ENCODE results near the gene B3GLCT. TPM values are rescaled to one million over a fixed set of nuclear protein-coding genes. Genes with fewer than 3 reads are reported as not detected.

B3GLCT gene
- total and polyA plus RNA-seq, 2 experiments from 2014 or later = 14.9 to 18.3 TPM

- Histone ChIP-seq H3K27ac (no peak overlapping the region), H3K4me3 (no peak overlapping the region), H3K9me2 (ENCODE audit: insufficient read depth) (no peaks in the 10 kb centered on the region), H3F3A (ENCODE audit: insufficient read depth) (no peaks in the 10 kb centered on the region), H3K79me2 (ENCODE audit: insufficient read depth) (no peaks in the 10 kb centered on the region), H3K36me3 (ENCODE audit: low read depth) (no peaks in the 10 kb centered on the region), H3K27me3 (replicated peaks; ENCODE audit: insufficient read depth) (no peaks in the 10 kb centered on the region), H3K4me2 (ENCODE audit: unreplicated experiment) (no peak overlapping the region), H3K4me1 (ENCODE audit: insufficient read depth) (no peaks in the 10 kb centered on the region), H3K9me3 (ENCODE audit: low read depth) (no peaks in the 10 kb centered on the region), H3K9ac (no peak overlapping the region), H2AFZ (no peak overlapping the region), H4K20me1 (ENCODE audit: insufficient read depth) (no peaks in the 10 kb centered on the region)
- in situ Hi-C loops (cut with MboI) = no loop called here
- no peak for DNase-seq
- TF ChIP-seq EZH2phosphoT487 (IDR thresholded peaks at IDR 0.05; ENCODE audit: insufficient read depth, low read depth) (no peak), EZH2 (IDR thresholded peaks at IDR 0.05; ENCODE audit: insufficient read depth, poor library complexity, severe bottlenecking) (no peak)
- 80 to 82% methylated on average over 8 of the region's 8 CpGs for WGBS, 2 experiments (ENCODE audit: low coverage in 1 of 2, low lambda C conversion rate in 2 of 2, missing lambda C conversion rate in 2 of 2)
Observed at GRCh38 chr13:31179241-31179640, 20.5 kb upstream of the B3GLCT start.

GRCh38 chr13:31179754-31180153 is 20.0 kb upstream of the B3GLCT start:
- no peak overlapping the region for H2AFZ ChIP-seq
- H4K20me1 ChIP-seq (ENCODE audit: insufficient read depth) = no peaks in the 10 kb centered on the region
- H3F3A ChIP-seq (ENCODE audit: insufficient read depth) = no peaks in the 10 kb centered on the region
- no peaks in the 10 kb centered on the region for H3K27me3 ChIP-seq (replicated peaks; ENCODE audit: insufficient read depth)
- no peak overlapping the region for H3K27ac ChIP-seq
- H3K4me1 ChIP-seq (ENCODE audit: insufficient read depth) = no peaks in the 10 kb centered on the region
- H3K79me2 ChIP-seq (ENCODE audit: insufficient read depth) = no peaks in the 10 kb centered on the region
- H3K4me2 ChIP-seq (ENCODE audit: unreplicated experiment) = no peak overlapping the region
- H3K9me2 ChIP-seq (ENCODE audit: insufficient read depth) = no peaks in the 10 kb centered on the region
- no peak for DNase-seq
- in situ Hi-C loops (cut with MboI) = no loop called here
- TF ChIP-seq EZH2 (IDR thresholded peaks at IDR 0.05; ENCODE audit: insufficient read depth, poor library complexity, severe bottlenecking) (no peak), EZH2phosphoT487 (IDR thresholded peaks at IDR 0.05; ENCODE audit: insufficient read depth, low read depth) (no peak)
- no peaks in the 10 kb centered on the region for H3K9me3 ChIP-seq (ENCODE audit: low read depth)
- H3K9ac ChIP-seq = no peak overlapping the region
- H3K4me3 ChIP-seq = no peak overlapping the region
- WGBS, 2 experiments (ENCODE audit: low coverage in 1 of 2, low lambda C conversion rate in 2 of 2, missing lambda C conversion rate in 2 of 2) = 72 to 77% methylated on average over 5 of the region's 5 CpGs
- no peaks in the 10 kb centered on the region for H3K36me3 ChIP-seq (ENCODE audit: low read depth)

GRCh38 chr13:31182987-31183386 is 16.8 kb upstream of the B3GLCT start:
- Histone ChIP-seq H3K36me3 (ENCODE audit: low read depth) (no peaks in the 10 kb centered on the region), H3K9me3 (ENCODE audit: low read depth) (no peaks in the 10 kb centered on the region), H3K27me3 (replicated peaks; ENCODE audit: insufficient read depth) (no peaks in the 10 kb centered on the region), H3K9ac (no peak overlapping the region), H2AFZ (no peak overlapping the region), H4K20me1 (ENCODE audit: insufficient read depth) (no peaks in the 10 kb centered on the region), H3F3A (ENCODE audit: insufficient read depth) (no peaks in the 10 kb centered on the region), H3K4me1 (ENCODE audit: insufficient read depth) (no peaks in the 10 kb centered on the region), H3K9me2 (ENCODE audit: insufficient read depth) (no peaks in the 10 kb centered on the region), H3K27ac (no peak overlapping the region), H3K79me2 (ENCODE audit: insufficient read depth) (no peaks in the 10 kb centered on the region), H3K4me2 (ENCODE audit: unreplicated experiment) (no peak overlapping the region), H3K4me3 (no peak overlapping the region)
- WGBS, 2 experiments (ENCODE audit: low coverage in 1 of 2, low lambda C conversion rate in 2 of 2, missing lambda C conversion rate in 2 of 2) = 81 to 87% methylated on average over 13 to 19 of the region's 26 CpGs
- in situ Hi-C loops (cut with MboI) = no loop called here
- TF ChIP-seq EZH2phosphoT487 (IDR thresholded peaks at IDR 0.05; ENCODE audit: insufficient read depth, low read depth) (no peak), EZH2 (IDR thresholded peaks at IDR 0.05; ENCODE audit: insufficient read depth, poor library complexity, severe bottlenecking) (no peak)
- DNase-seq = no peak

GRCh38 chr13:31184451-31184850 is 15.3 kb upstream of the B3GLCT start:
- no peaks in the 10 kb centered on the region for H3K79me2 ChIP-seq (ENCODE audit: insufficient read depth)
- TF ChIP-seq EZH2 (IDR thresholded peaks at IDR 0.05; ENCODE audit: insufficient read depth, poor library complexity, severe bottlenecking) (no peak), EZH2phosphoT487 (IDR thresholded peaks at IDR 0.05; ENCODE audit: insufficient read depth, low read depth) (no peak)
- H3K27me3 ChIP-seq (replicated peaks; ENCODE audit: insufficient read depth) = 0 out of 2 replicates have a peak, but pooled peaks cover 5% of the 10 kb centered on the region
- no peak overlapping the region for H3K9ac ChIP-seq
- no peak overlapping the region for H3K27ac ChIP-seq
- 80 to 82% methylated on average over 6 of the region's 6 CpGs for WGBS, 2 experiments (ENCODE audit: low coverage in 1 of 2, low lambda C conversion rate in 2 of 2, missing lambda C conversion rate in 2 of 2)
- no peaks in the 10 kb centered on the region for H3K36me3 ChIP-seq (ENCODE audit: low read depth)
- no peaks in the 10 kb centered on the region for H3K9me2 ChIP-seq (ENCODE audit: insufficient read depth)
- H3K4me3 ChIP-seq = no peak overlapping the region
- H3K4me1 ChIP-seq (ENCODE audit: insufficient read depth) = no peaks in the 10 kb centered on the region
- no peaks in the 10 kb centered on the region for H3K9me3 ChIP-seq (ENCODE audit: low read depth)
- no peaks in the 10 kb centered on the region for H3F3A ChIP-seq (ENCODE audit: insufficient read depth)
- no peak overlapping the region for H3K4me2 ChIP-seq (ENCODE audit: unreplicated experiment)
- H4K20me1 ChIP-seq (ENCODE audit: insufficient read depth) = no peaks in the 10 kb centered on the region
- in situ Hi-C loops (cut with MboI) = no loop called here
- DNase-seq = no peak
- H2AFZ ChIP-seq = no peak overlapping the region

Measured in GM23248 (cell line).